ENCODE data around the gene SAE1.

DNA sequence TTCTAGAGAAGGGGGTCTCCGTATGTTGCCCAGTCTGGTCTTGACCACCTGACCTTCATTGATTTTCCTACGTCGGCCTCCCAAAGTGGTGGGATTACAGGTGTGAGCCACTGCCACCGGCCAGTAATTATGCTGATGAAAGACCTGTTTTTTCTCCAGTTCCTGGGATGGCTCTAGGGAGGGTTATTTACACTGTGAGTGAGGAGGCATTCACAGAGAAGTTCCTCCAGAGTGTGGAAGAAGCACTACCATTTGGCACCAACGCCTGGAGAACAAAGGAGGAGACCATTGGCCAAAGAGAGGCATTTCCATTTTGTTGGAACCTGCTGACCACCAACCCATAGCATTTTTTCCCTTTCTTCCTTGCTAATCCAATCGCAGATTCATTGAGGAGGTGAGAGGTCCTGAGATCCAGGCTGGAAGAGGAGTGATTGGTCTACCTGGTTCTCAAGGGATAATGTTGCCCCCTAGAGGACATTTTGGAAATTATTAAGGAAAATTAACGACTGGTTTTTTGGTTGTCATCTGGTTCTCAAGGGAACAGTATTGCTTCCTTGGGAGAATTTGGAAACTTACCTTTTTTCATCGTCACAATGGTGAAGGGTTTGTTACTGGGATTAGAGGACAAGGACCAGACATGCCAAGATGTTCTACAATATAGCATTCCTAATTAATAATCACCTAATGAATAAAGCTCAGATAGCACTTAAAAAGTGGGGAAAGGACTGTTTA, 5.5 kb upstream of the SAE1 start:
- TF ChIP-seq, protein P1, sequence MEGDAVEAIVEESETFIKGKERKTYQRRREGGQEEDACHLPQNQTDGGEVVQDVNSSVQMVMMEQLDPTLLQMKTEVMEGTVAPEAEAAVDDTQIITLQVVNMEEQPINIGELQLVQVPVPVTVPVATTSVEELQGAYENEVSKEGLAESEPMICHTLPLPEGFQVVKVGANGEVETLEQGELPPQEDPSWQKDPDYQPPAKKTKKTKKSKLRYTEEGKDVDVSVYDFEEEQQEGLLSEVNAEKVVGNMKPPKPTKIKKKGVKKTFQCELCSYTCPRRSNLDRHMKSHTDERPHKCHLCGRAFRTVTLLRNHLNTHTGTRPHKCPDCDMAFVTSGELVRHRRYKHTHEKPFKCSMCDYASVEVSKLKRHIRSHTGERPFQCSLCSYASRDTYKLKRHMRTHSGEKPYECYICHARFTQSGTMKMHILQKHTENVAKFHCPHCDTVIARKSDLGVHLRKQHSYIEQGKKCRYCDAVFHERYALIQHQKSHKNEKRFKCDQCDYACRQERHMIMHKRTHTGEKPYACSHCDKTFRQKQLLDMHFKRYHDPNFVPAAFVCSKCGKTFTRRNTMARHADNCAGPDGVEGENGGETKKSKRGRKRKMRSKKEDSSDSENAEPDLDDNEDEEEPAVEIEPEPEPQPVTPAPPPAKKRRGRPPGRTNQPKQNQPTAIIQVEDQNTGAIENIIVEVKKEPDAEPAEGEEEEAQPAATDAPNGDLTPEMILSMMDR (IDR thresholded peaks at IDR 0.05): peak; percentile 81
- no peak for TF ChIP-seq EZH2 (IDR thresholded peaks at IDR 0.05)
